ENCODE results near the gene ITPKA.

- TF ChIP-seq, protein P1, sequence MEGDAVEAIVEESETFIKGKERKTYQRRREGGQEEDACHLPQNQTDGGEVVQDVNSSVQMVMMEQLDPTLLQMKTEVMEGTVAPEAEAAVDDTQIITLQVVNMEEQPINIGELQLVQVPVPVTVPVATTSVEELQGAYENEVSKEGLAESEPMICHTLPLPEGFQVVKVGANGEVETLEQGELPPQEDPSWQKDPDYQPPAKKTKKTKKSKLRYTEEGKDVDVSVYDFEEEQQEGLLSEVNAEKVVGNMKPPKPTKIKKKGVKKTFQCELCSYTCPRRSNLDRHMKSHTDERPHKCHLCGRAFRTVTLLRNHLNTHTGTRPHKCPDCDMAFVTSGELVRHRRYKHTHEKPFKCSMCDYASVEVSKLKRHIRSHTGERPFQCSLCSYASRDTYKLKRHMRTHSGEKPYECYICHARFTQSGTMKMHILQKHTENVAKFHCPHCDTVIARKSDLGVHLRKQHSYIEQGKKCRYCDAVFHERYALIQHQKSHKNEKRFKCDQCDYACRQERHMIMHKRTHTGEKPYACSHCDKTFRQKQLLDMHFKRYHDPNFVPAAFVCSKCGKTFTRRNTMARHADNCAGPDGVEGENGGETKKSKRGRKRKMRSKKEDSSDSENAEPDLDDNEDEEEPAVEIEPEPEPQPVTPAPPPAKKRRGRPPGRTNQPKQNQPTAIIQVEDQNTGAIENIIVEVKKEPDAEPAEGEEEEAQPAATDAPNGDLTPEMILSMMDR (IDR thresholded peaks at IDR 0.05 in 4 of 5, conservative IDR thresholded peaks at IDR 0.05 in 1 of 5), result no peak
- no peak for TF ChIP-seq POLR2A (IDR thresholded peaks at IDR 0.05)
Measured at GRCh38 chr15:41489641-41490040, 4.0 kb upstream of the ITPKA start.
